ENCODE results near the gene ZC3H12D.

Gene ZC3H12D

GRCh38 chr6:149450679-149451375 lies 34.0 kb downstream of the ZC3H12D start:
- Histone ChIP-seq H4K20me1 (ENCODE audit: insufficient read depth, low read length) (no peaks in the 10 kb centered on the region), H3K4me1 (ENCODE audit: insufficient read depth, low read length) (no peaks in the 10 kb centered on the region), H3K27me3 (ENCODE audit: insufficient read depth, low read length, poor library complexity) (no peaks in the 10 kb centered on the region), H3K27ac (ENCODE audit: low read length) (no peak overlapping the region), H3K79me2 (ENCODE audit: insufficient read depth, low read length) (no peaks in the 10 kb centered on the region), H3K4me2 (ENCODE audit: insufficient read depth, low read length) (no peak overlapping the region), H2AFZ (ENCODE audit: low read depth, low read length) (no peak overlapping the region), H3K4me3 (ENCODE audit: low read depth in 1 of 2, low read length in 2 of 2) (no peak overlapping the region), H3K9me3 (ENCODE audit: insufficient read depth, low read length, severe bottlenecking) (no peaks in the 10 kb centered on the region), H3K36me3 (ENCODE audit: insufficient read depth, low read length) (no peaks in the 10 kb centered on the region), H3K9ac (ENCODE audit: low read depth, low read length) (no peak overlapping the region)
- ATAC-seq (ENCODE audit: insufficient read depth, low read depth) (no peak), DNase-seq (no peak)
- TF ChIP-seq CTCF (IDR thresholded peaks at IDR 0.05; ENCODE audit: borderline replicate concordance, extremely low read depth, low read length, poor library complexity, severe bottlenecking): no peak
- no peak for TF ChIP-seq EZH2 (IDR thresholded peaks at IDR 0.05; ENCODE audit: borderline replicate concordance, low read depth, low read length, severe bottlenecking)

- H3K4me1 ChIP-seq (ENCODE audit: insufficient read depth, low read length): no peaks in the 10 kb centered on the region
- no peak; the same call in 2 of the 3 replicates for ATAC-seq (ENCODE audit: insufficient read depth, low read depth)
- no peaks in the 10 kb centered on the region for H3K9me3 ChIP-seq (ENCODE audit: insufficient read depth, low read length, severe bottlenecking)
- H3K4me3 ChIP-seq (ENCODE audit: low read depth in 1 of 2, low read length in 2 of 2): no peak overlapping the region
- no peak overlapping the region for H3K4me2 ChIP-seq (ENCODE audit: insufficient read depth, low read length)
- no peak for DNase-seq
- H3K79me2 ChIP-seq (ENCODE audit: insufficient read depth, low read length): no peaks in the 10 kb centered on the region
- TF ChIP-seq EZH2 (IDR thresholded peaks at IDR 0.05; ENCODE audit: borderline replicate concordance, low read depth, low read length, severe bottlenecking) (no peak), CTCF (IDR thresholded peaks at IDR 0.05; ENCODE audit: borderline replicate concordance, extremely low read depth, low read length, poor library complexity, severe bottlenecking) (no peak)
- H3K27ac ChIP-seq (ENCODE audit: low read length): no peak overlapping the region
- no peaks in the 10 kb centered on the region for H3K36me3 ChIP-seq (ENCODE audit: insufficient read depth, low read length)
- H3K9ac ChIP-seq (ENCODE audit: low read depth, low read length): no peak overlapping the region
- no peak overlapping the region for H2AFZ ChIP-seq (ENCODE audit: low read depth, low read length)
- no peaks in the 10 kb centered on the region for H3K27me3 ChIP-seq (ENCODE audit: insufficient read depth, low read length, poor library complexity)
- H4K20me1 ChIP-seq (ENCODE audit: insufficient read depth, low read length): no peaks in the 10 kb centered on the region
Measured at GRCh38 chr6:149449831-149450678, 34.8 kb downstream of the ZC3H12D start.

DNA sequence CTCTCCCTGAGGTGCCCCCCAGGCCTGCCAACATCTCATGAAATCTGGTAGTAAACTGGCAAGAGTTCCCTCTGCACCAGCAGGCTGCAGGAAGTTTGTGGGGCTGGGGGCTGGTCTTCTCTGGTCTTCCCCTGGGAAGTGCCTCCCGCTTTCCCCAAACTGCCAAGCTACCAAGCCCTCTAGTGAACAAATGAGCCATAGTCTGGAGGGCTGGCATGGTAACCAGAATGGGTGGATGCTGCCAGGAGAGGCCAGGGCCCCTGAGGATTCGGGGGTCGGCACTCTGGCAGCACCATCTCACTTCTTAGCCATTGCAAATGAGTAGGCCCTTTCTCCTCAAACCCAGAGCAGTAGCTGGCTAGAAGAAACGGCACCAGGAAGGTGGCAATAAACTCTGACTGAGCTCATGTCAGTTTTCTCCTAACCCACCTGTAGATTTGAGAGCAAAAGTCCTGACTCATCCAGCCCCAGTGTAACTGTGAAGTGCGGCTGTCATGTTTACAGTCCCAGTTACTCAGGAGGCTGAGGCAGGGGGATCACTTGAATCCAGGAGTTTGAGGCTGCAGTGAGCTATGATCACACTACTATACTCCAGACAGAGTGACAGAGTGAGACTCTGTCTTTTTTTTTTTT lies 35.9 kb downstream of the ZC3H12D start:
- no peak overlapping the region for H3K9ac ChIP-seq (ENCODE audit: low read depth, low read length)
- H3K4me3 ChIP-seq (ENCODE audit: low read depth in 1 of 2, low read length in 2 of 2): no peak overlapping the region
- ATAC-seq (ENCODE audit: insufficient read depth, low read depth): no peak
- H3K36me3 ChIP-seq (ENCODE audit: insufficient read depth, low read length): no peaks in the 10 kb centered on the region
- no peaks in the 10 kb centered on the region for H3K79me2 ChIP-seq (ENCODE audit: insufficient read depth, low read length)
- H3K4me1 ChIP-seq (ENCODE audit: insufficient read depth, low read length): no peaks in the 10 kb centered on the region
- no peak overlapping the region for H2AFZ ChIP-seq (ENCODE audit: low read depth, low read length)
- H4K20me1 ChIP-seq (ENCODE audit: insufficient read depth, low read length): no peaks in the 10 kb centered on the region
- H3K27me3 ChIP-seq (ENCODE audit: insufficient read depth, low read length, poor library complexity): no peaks in the 10 kb centered on the region
- no peak overlapping the region for H3K27ac ChIP-seq (ENCODE audit: low read length)
- no peak for DNase-seq
- H3K4me2 ChIP-seq (ENCODE audit: insufficient read depth, low read length): no peak overlapping the region
- no peaks in the 10 kb centered on the region for H3K9me3 ChIP-seq (ENCODE audit: insufficient read depth, low read length, severe bottlenecking)
- TF ChIP-seq EZH2 (IDR thresholded peaks at IDR 0.05; ENCODE audit: borderline replicate concordance, low read depth, low read length, severe bottlenecking): no peak
- TF ChIP-seq CTCF (IDR thresholded peaks at IDR 0.05; ENCODE audit: borderline replicate concordance, extremely low read depth, low read length, poor library complexity, severe bottlenecking): no peak
